HG03064 (cell line): ENCODE measurements around the gene FIG4.
"Not testable (repeated sequence)": the region's sequence is repeated elsewhere in the genome, so short reads cannot be mapped to it uniquely, and the experiment has no call there.

Experiments
- ATAC-seq: cut with Tn5 transposase; IDR thresholded peaks from one replicate; pipeline ENCODE4 v1.9.1; 2021; ENCODE audit warnings: low read depth; ENCODE audit not compliant: unreplicated experiment

Gene FIG4

GRCh38 chr6:109840034-109840433, 148.9 kb downstream of the FIG4 start:
- ATAC-seq, result no peak

GRCh38 chr6:109840796-109841195, 149.7 kb downstream of the FIG4 start:
- no peak for ATAC-seq

GRCh38 chr6:109841869-109842268, 150.8 kb downstream of the FIG4 start:
- no peak for ATAC-seq

GRCh38 chr6:109852713-109853112, 161.6 kb downstream of the FIG4 start:
- no peak for ATAC-seq

GRCh38 chr6:109853426-109853825, 162.3 kb downstream of the FIG4 start:
- no peak for ATAC-seq

GRCh38 chr6:109853951-109854350, 162.9 kb downstream of the FIG4 start:
- no peak for ATAC-seq

GRCh38 chr6:109854541-109855308, 163.6 kb downstream of the FIG4 start:
- no peak for ATAC-seq

GRCh38 chr6:109855476-109856040, 164.5 kb downstream of the FIG4 start:
- not testable (repeated sequence) for ATAC-seq

- no peak for ATAC-seq
Observed at GRCh38 chr6:109861946-109862345, 170.8 kb downstream of the FIG4 start.

GRCh38 chr6:109864050-109864449, 173.0 kb downstream of the FIG4 start:
- ATAC-seq, result no peak

GRCh38 chr6:109865968-109866367, 174.9 kb downstream of the FIG4 start:
- ATAC-seq, result no peak

GRCh38 chr6:109867009-109867969, 176.2 kb downstream of the FIG4 start:
- ATAC-seq, result no peak

- ATAC-seq, result no peak
Observed at GRCh38 chr6:109867970-109868358, 176.9 kb downstream of the FIG4 start.

GRCh38 chr6:109869398-109870088, 178.4 kb downstream of the FIG4 start:
- not testable (repeated sequence) for ATAC-seq

GRCh38 chr6:109870089-109870410, 179.0 kb downstream of the FIG4 start:
- no peak for ATAC-seq

- ATAC-seq, result no peak
Observed at GRCh38 chr6:109872549-109872948, 181.5 kb downstream of the FIG4 start.

GRCh38 chr6:109872968-109873545, 182.0 kb downstream of the FIG4 start:
- ATAC-seq, result no peak

- no peak for ATAC-seq
Observed at GRCh38 chr6:109874086-109874485, 183.0 kb downstream of the FIG4 start.

GRCh38 chr6:109874621-109875020, 183.5 kb downstream of the FIG4 start:
- no peak for ATAC-seq
